Measurements from ENCODE around the gene GPR75.

GPR75 gene

DNA sequence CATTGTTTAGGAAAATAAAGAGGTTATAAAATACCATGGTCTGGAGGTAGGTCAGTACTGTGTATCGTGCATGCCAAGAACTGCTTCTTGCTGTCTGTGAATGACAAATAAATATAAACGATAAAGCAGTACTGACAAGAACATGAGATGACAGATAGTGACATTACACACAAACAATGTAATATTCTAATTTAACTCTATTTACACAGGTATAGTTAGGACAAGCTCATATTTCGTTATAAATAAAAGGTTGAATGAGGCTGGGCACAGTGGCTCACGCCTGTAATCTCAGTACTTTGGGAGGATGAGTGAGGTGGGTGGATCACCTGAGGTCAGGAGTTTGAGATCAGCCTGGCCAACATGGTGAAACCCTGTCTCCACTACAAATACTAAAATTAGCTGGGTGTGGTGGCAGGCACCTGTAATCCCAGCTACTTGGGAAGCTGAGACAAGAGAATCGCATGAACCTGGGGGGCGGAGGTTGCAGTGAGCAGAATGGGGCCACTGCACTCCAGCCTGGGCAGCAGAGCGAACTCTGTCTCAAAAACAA is 14.7 kb upstream of the GPR75 start:
- TF ChIP-seq, protein P1, sequence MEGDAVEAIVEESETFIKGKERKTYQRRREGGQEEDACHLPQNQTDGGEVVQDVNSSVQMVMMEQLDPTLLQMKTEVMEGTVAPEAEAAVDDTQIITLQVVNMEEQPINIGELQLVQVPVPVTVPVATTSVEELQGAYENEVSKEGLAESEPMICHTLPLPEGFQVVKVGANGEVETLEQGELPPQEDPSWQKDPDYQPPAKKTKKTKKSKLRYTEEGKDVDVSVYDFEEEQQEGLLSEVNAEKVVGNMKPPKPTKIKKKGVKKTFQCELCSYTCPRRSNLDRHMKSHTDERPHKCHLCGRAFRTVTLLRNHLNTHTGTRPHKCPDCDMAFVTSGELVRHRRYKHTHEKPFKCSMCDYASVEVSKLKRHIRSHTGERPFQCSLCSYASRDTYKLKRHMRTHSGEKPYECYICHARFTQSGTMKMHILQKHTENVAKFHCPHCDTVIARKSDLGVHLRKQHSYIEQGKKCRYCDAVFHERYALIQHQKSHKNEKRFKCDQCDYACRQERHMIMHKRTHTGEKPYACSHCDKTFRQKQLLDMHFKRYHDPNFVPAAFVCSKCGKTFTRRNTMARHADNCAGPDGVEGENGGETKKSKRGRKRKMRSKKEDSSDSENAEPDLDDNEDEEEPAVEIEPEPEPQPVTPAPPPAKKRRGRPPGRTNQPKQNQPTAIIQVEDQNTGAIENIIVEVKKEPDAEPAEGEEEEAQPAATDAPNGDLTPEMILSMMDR (conservative IDR thresholded peaks at IDR 0.05; ENCODE audit: low read length) = no peak
- no peak for DNase-seq (ENCODE audit: low read depth)
- H3K4me3 ChIP-seq (ENCODE audit: low read length) = no peak overlapping the region

DNA sequence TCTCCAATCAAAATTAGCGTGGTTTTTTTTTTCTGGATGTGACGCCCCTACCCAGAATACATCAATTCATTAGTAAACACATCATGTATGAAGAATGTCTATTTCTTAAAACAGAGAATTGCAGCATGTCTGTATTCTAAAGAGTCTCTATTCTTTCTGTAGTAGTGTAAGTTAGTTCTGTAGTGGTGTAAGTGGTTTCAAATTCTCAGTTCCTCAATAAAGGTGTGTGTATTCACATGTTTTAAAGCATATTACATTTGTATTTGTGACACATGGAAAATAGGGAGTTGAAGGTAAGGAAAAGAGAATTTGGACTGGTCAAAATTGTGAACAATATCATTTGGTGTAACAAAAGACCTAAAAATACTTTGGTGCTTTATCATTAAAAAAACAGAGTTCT is 8.0 kb upstream of the GPR75 start:
- H3K4me3 ChIP-seq (ENCODE audit: low read length) = no peak overlapping the region
- TF ChIP-seq, protein P1 (conservative IDR thresholded peaks at IDR 0.05; ENCODE audit: low read length) = no peak
- DNase-seq (ENCODE audit: low read depth) = no peak

GRCh38 chr2:53867169-53867568 is 7.4 kb upstream of the GPR75 start:
- TF ChIP-seq, protein P1 (conservative IDR thresholded peaks at IDR 0.05; ENCODE audit: low read length) = no peak
- H3K4me3 ChIP-seq (ENCODE audit: low read length) = no peak overlapping the region
- no peak for DNase-seq (ENCODE audit: low read depth)

GRCh38 chr2:53865962-53866361 is 6.2 kb upstream of the GPR75 start:
- DNase-seq (ENCODE audit: low read depth) = no peak

GRCh38 chr2:53865264-53865663 is 5.5 kb upstream of the GPR75 start:
- no peak overlapping the region for H3K4me3 ChIP-seq (ENCODE audit: low read length)
- TF ChIP-seq, protein P1 (conservative IDR thresholded peaks at IDR 0.05; ENCODE audit: low read length) = no peak
- peak; percentile 53 for DNase-seq (ENCODE audit: low read depth)

More at GRCh38 chr2:53865962-53866361, 6.2 kb upstream of the GPR75 start:
- no peak overlapping the region for H3K4me3 ChIP-seq (ENCODE audit: low read length)
- TF ChIP-seq, protein P1 (conservative IDR thresholded peaks at IDR 0.05; ENCODE audit: low read length) = no peak

DNA sequence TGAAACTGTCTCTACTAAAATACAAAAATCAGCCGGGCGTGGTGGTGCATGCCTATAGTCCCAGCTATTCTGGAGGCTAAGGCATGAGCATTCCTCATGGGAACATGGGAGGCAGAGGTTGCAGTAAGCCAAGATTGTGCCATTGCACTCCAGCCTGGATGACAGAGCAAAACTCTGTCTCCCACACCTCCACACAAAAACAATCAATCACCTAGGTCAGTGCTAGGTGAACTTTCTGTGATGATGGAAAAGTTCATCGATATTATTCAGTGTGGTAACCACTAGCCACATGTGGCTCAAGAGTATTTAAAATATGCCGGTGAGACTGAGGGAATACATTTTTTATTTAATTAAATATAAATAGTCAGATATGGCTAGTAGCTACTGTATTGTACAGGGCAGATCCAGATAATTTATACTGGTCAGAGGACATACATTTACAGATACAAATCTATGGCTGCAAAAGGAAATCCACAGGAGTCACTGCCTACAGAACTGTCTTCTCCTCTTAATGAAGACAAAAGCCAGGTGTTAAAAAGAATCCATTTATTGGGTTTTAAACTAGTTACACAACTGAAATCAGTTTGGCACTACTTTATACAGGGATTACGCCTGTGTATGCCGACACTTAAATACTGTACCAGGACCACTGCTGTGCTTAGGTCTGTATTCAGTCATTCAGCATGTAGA is 3.9 kb upstream of the GPR75 start:
- TF ChIP-seq, protein P1 (conservative IDR thresholded peaks at IDR 0.05; ENCODE audit: low read length) = no peak
- no peak overlapping the region for H3K4me3 ChIP-seq (ENCODE audit: low read length)
- peak; percentile 6 for DNase-seq (ENCODE audit: low read depth)

- TF ChIP-seq, protein P1 (conservative IDR thresholded peaks at IDR 0.05; ENCODE audit: low read length) = no peak
- H3K4me3 ChIP-seq (ENCODE audit: low read length) = no peak overlapping the region
- no peak for DNase-seq (ENCODE audit: low read depth)
These were observed 2.1 kb upstream of the GPR75 start for GRCh38 chr2:53861824-53862223.

Measured in AG10803 (cell line).